ENCODE data around the gene ZNF474.

DNA sequence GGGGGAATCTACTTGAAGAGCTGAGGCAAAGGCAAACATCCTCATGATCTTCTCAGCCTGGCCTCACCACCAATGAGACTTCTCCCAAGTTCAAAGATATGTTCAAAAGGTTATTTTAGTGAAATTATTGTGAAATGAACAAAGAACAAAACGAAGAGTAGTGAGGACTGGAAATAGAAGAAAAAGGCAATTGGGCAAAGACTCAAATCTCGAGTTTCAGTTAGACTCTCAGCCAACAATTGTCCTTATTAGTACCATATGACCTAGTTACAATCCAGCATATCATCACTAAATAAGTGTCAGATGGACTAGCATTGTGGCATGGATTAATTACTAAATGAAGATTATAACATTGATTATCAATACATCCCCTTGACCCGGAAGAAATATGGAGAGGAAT lies 9.0 kb downstream of the ZNF474 start:
- TF ChIP-seq EP300 (IDR thresholded peaks at IDR 0.05; ENCODE audit: borderline replicate concordance in 1 of 2, low read depth in 2 of 2, low read length in 2 of 2) (no peak), HDAC2 (IDR thresholded peaks at IDR 0.05; ENCODE audit: borderline replicate concordance in 1 of 2, low read depth in 2 of 2, low read length in 2 of 2) (no peak), POLR2AphosphoS5 (IDR thresholded peaks at IDR 0.05; ENCODE audit: low read depth, low read length) (no peak)
- TF ChIP-seq, protein P1, sequence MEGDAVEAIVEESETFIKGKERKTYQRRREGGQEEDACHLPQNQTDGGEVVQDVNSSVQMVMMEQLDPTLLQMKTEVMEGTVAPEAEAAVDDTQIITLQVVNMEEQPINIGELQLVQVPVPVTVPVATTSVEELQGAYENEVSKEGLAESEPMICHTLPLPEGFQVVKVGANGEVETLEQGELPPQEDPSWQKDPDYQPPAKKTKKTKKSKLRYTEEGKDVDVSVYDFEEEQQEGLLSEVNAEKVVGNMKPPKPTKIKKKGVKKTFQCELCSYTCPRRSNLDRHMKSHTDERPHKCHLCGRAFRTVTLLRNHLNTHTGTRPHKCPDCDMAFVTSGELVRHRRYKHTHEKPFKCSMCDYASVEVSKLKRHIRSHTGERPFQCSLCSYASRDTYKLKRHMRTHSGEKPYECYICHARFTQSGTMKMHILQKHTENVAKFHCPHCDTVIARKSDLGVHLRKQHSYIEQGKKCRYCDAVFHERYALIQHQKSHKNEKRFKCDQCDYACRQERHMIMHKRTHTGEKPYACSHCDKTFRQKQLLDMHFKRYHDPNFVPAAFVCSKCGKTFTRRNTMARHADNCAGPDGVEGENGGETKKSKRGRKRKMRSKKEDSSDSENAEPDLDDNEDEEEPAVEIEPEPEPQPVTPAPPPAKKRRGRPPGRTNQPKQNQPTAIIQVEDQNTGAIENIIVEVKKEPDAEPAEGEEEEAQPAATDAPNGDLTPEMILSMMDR (IDR thresholded peaks at IDR 0.05; ENCODE audit: control extremely low read depth in 1 of 3, insufficient read depth in 1 of 3, low read depth in 1 of 3, low read length in 3 of 3), result no peak

Data from H1 (cell line).